ENCODE data around the gene OR8B8.
"Not testable (repeated sequence)": the region's sequence is repeated elsewhere in the genome, so short reads cannot be mapped to it uniquely, and the experiment has no call there.

Gene OR8B8

DNA sequence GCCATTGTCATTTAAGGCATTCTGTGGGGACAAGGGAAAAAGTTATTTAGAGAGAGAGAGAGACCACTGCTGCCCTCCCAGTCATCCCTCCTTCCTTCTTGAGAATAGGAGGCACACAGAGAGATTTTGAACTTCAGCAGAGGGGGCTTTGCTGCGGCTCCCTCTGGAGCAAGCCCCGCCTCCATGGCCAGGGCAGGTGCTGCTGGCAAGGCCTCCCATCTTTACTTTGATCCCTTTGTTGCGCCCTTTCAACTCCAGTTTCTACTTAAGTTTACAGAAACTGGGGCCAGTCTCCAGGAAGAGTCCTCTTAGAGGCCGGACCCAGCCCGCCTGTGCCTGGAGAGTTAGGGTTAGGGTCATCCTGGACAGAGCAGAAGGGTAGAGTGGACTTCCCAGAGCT is 4.4 kb downstream of the OR8B8 start:
- DNase-seq: no peak

DNA sequence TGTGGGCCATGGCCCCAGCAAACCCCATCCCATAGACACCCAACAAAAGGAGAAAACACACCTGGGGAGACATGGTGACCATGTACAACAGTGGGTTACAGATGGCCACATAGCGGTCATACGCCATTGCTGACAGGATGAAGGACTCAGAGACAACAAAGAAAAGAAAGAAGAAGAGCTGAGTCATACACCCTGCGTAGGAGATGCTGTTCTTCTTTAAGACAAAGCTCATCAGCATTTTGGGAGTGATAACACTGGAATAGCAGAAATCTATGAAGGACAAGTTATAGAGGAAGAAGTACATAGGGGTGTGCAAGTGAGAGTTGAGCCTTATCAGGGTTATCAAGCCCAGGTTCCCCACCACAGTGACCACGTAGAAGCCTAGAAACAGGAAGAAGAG is 4.9 kb downstream of the OR8B8 start:
- DNase-seq: no peak

DNA sequence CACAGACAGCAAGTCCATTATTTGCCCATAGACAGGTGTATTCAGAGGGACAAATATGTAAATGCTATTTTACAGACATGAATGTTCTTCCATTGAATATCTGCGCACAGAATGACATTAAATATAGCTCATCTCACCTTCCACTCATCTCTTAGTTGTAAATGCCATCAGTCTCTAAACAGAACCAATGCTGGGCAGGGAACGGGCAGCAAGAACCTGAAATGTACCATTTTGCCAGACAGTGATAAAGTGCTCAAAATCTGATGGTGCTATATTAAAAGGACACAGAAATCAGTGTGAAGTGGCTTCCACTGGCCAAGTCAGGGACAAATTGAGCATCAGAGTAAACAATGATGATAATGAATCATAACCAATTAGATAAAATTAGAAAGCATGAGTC is 10.8 kb downstream of the OR8B8 start:
- DNase-seq: no peak

DNA sequence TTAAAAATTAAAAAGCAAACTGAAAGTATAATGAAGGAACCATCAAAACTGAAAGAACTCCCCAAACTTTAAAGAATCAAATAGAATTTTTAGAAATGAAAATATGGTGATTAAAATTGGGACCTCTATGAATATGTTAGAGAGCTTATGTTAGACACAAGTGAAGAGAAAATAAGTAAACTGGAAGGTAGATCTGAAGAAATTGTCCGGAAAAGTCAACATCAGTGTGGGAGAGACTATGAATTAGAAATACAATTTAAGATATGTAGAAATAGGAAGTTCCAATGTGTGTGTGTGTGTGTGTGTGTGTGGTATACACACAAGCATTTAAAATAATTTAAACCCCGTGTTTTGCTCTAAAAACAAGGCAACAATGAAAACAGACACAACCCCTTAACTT is 15.9 kb downstream of the OR8B8 start:
- no peak for DNase-seq

DNA sequence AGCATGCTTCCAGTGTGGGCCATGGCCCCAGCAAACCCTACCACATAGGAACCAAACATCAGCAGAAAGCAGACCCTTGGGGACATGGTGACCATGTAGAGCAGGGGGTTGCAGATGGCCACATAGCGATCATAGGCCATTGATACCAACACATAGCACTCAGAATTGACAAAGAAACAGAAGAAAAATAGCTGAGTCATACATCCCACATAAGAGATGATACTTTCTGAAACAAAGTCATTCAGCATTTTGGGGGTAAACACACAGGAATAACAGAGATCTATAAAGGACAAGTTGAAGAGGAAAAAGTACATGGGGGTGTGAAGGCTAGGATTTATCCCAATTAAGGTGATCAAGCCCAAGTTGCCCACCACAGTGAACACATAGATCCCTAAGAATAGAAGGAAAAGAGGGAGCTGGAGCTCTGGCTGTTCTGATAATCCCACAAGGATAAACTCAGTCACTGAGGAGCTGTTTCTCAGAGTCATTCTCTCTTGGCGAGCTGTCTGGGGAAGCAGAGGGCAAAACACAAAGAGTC is 21.0 kb downstream of the OR8B8 start, which contains the start of gene OR8B4:
Gene OR8B4 (minus strand): TSS at position 488 of the 538 bp plus-strand sequence. CDS start 0 bp downstream, at position 488.
- no peak for DNase-seq

DNA sequence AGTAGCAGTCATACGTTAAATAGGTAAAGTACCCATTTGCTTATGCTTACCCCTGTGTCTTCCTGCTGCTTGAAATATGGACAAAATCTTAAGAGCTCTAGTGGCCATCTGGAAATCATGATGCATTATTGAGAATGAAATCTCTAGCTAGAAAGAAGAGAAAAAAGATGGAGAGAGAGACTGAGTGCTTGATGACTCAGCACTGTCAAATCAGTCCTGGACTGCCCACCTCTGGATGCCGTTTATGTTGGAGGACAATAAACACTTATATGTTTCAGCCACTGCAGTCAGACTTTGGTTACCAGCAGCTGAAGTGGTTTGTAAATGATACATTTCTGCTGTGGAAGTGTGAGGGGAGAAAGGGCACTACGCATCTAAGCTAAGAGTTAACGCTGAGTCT is 24.5 kb downstream of the OR8B8 start:
- DNase-seq: no peak

DNA sequence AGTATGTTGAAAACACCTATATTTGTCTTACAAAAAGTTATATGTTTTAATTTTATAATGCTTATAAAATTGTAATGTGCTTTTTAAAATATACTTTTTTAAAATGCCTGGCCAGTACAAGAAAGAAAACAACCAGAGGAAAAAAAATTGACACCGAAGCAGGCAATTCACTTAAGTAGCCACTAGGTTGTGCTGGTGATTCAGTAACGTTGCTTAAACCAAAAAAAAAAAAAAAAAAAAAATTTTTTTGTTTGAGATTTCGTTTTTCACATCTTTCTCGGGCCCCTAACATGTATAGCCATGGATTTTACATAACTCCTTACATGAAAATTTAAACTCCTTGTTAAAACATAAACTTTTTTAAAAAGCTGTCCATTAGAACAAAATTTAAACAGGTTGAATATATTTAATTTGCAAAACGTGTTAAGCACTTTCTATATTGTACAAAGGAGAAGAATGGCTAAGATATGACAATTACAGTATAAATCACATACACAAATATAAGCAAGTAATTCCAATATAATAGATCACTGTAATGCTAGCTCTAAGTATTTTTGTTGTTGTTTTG is 30.1 kb downstream of the OR8B8 start:
- no peak for DNase-seq

DNA sequence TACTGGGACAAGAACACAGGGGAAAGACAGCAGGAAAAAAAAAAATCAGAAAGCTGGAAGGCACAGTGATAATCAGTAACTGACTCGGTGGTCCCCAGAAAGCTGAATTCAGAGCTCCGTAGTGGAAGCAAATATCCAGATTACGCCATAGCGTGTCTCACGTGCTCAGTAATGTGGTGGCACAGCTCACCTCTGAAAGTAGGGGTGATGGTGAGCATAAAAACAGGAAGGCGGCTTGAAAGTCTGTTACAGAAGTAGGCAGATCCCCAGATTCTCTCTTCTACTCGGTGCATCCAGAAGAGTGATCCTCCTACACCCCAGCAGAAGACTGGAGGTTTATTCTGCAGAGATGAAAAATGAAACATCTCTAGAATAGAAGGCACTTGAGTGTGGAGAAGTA is 35.6 kb downstream of the OR8B8 start:
- no peak for DNase-seq

DNA sequence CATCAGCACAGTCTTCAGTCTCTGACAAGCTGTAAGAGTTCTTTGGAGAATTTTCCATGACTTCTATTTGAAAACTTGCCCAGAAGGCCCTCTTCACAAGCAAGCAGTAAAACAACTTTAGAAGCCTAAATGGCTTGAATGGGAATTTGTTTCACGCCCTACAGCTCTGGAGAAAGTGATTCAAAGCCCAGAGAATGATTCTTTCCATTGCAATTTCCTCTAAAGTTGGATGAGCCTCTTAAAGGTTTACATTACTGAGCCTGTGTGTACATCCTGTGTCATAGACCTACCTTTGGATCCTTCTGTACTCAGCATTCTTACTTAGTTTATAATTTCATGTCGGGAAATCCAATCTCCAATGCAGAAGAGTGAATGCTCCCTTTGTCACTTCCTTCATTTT is 39.9 kb downstream of the OR8B8 start:
- DNase-seq: no peak

DNA sequence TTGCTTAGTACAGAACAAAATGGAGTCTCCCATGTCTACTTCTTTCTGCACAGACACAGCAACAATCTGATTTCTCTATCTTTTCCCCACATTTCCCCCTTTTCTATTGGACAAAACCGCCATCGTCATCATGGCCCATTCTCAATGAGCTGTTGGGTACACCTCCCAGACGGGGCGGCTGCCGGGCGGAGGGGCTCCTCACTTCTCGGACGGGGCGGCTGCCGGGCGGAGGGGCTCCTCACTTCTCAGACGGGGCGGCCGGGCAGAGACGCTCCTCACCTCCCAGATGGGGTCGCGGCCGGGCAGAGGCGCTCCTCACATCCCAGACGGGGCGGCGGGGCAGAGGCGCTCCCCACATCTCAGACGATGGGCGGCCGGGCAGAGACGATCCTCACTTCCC is 42.3 kb downstream of the OR8B8 start:
- not testable (repeated sequence) for DNase-seq

DNA sequence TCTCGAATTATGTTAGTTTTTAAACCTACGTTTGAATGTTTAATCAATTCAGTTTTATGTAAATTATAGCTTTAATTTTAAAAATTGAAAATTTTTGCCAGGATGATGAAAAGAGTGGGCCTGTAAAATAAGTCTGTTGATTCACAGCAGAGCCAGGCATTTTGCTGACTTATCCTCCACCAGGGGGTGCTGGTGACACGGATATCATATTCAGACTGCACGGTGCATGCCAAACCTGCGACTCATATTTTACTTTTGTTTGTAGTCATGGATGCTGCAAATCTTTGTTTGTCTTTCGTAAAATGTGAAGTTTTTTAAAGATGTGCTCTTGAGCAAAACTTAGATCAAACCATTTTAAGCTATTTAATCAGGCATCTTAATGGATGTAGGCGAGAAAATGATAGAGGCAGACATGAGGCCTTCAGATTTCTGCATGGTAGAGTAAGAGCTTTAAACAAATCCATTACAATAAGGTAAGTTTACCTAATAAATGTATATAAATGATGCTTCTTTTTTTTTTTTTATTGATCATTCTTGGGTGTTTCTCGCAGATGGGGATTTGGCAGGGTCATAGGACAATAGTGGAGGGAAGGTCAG is 43.1 kb downstream of the OR8B8 start:
- DNase-seq: no peak

DNA sequence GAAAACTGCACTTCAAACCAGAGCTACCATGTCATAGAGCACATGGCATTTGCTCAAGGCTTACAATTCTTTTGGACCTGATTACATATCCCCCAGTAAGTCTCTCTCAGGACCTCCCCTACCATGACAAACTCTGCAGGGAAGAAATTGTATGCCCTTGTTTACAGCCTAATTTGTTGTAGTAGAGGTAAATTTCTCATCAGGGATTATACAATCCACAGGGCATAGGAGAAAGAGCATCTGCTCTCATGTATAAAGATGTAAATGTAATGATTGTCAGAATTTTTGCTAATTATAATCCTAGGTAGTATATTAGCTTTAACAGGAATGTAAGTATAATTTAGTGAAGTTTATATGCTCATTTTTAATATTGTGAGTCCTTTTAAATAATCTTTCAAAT is 46.6 kb downstream of the OR8B8 start, which contains the start of gene OR8B3:
Gene OR8B3 (minus strand): TSS at position 101 of the 400 bp plus-strand sequence. CDS start 1,673 bp downstream, outside the sequence.
- no peak for DNase-seq

DNA sequence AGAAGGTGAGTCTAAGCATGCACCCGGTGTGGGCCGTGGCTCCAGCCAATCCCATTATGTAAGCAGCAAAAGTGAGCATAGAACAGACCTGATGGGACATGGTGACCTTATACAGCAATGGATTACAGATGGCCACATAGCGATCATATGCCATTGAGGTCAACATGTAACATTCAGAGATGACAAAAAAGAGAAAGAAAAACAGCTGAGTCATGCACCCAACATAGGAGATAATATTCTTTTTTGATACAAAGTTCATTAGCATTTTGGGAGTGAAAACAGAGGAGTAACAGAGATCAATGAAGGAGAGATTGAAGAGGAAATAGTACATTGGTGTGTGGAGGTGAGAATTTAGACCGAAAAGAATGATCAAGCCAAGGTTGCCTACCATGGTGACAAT is 48.6 kb downstream of the OR8B8 start:
- DNase-seq: not testable (repeated sequence)

DNA sequence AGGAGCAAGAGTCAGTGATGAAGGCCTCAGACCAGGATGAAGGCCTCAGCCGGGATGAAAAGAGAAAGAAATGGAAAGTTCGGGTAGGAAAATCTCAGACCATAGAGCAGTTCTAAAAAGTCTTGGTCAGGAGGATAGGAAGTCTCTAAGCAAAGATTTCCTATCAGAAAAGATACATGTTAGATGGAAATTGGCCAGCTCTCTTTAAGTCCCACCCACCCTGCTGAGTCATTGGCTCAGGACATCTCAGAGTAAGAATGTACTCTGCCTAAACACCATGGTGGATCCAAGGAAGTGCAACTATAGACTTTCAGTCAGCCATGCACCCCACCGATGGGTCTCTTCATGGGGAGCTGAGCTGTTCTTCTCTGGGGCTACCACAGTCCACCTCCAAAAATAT is 51.1 kb downstream of the OR8B8 start:
- DNase-seq: no peak

Measured in NCI-H1436 (cell line).